SU-DHL-6 (cell line): ENCODE measurements around the gene DHRS7B.

Experiments used
- CTCF ChIP-seq: fragments of 200-600 bp; sonication (generic); IDR thresholded peaks from one replicate; pipeline ENCODE4 v1.5.1; 2017; ENCODE audit warnings: antibody characterized with exemption, mild to moderate bottlenecking, low read length, moderate library complexity; ENCODE audit not compliant: insufficient read depth, poor library complexity, severe bottlenecking
- EZH2phosphoT487 ChIP-seq: fragments of 200-600 bp; sonication (generic), shearing (Covaris generic); conservative IDR thresholded peaks from 2 replicates; pipeline ENCODE4 v1.6.1; 2018; ENCODE audit warnings: mild to moderate bottlenecking, antibody characterized with exemption, low read length, moderate library complexity, mixed read lengths

GRCh38 chr17:21217346-21217745 lies 90.6 kb downstream of the DHRS7B start:
- no peak for TF ChIP-seq CTCF
- no peak for TF ChIP-seq EZH2phosphoT487
